Measurements from ENCODE around the gene GLI2.

GRCh38 chr2:120703330-120703994 is 32.2 kb upstream of the GLI2 start:
- TF ChIP-seq CTCF (conservative IDR thresholded peaks at IDR 0.05 in 1 of 2, IDR thresholded peaks at IDR 0.05 in 1 of 2; ENCODE audit: extremely low read depth in 1 of 2, insufficient read depth in 1 of 2, low read depth in 1 of 2, low read length in 2 of 2): no peak
- TF ChIP-seq EZH2 (IDR thresholded peaks at IDR 0.05; ENCODE audit: borderline replicate concordance, low read length): no peak

All from mammary epithelial cell (primary cell).